GM21528 (cell line): ENCODE results near the gene PTPN6.

Experiments used
- ATAC-seq: cut with Tn5 transposase; IDR thresholded peaks from one replicate; pipeline ENCODE4 v1.9.1; 2021; ENCODE audit warnings: mild to moderate bottlenecking, moderate library complexity; ENCODE audit not compliant: unreplicated experiment, low FRiP score

The PTPN6 gene

DNA sequence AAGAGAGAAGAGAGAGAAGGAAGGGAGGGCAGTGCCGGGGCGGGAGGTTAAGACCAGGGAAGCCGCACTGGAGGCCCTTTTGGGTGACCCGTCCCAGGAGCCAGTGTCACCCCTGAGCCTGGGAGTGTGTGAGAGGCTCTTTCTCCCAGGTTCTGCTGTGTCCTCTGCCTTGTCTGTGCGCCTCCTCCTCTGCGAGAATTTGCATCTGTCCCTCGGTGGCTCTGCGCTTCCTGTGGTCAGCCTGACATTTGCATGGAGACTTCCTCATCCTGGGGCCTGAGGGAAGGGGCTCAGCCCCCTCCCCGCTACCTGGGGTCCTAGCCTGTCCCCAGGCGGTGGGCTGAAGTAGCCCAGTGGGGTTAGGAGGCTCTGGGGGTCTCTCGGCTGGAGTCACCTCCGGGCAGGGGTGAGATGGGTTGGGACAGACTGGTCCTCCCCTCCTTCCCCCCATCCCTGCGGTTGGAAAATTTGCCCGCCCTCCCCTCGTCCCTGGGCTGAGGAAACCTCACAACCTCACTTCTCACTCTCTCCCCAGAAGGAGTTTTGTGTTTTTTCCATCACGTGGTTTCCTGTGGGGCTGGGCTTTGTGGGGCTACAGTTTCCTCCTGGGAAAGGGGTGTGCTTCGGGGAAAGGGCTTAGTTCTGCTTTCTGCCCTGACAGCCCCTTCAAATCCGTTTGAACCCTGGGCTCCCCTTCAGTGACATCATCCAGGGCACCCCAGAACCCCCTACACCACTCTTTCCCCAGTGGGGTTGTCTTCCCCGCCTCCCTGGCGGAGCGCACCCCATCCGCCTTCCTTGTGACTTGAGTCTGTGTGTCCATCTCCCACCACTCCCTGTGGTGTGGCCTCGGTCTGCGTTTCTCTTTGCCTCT is 2.5 kb downstream of the PTPN6 start:
- peak; percentile 44 for ATAC-seq

DNA sequence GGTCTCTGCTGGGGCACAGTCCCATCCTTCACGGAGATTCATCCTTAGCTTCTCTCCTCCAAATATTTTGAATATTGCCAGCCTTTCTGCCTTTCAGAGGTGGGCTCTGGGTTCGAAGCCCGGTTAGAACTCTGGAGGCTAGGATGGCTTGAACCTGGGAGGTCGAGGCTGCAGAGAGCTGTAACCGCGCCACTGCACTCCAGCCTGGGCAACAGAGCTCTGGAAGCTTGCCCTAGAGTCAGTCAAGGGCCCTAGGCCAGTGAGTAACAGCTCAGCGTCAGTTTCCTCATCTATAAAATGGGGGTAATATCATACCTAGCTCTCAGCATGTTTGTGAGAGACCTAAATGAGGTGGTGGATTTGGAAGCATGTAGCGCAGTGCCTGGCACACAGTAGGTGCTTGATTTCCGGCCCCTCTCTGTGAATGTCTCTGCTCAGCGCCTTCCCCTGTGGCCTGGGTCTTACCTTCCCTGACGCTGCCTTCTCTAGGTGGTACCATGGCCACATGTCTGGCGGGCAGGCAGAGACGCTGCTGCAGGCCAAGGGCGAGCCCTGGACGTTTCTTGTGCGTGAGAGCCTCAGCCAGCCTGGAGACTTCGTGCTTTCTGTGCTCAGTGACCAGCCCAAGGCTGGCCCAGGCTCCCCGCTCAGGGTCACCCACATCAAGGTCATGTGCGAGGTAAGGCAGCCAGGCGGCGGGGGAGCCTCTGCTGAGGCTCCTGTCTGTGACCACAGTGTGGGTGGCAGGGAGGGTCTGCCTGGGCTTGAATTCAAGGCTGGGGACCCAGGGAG is 3.4 kb downstream of the PTPN6 start:
- no peak for ATAC-seq

DNA sequence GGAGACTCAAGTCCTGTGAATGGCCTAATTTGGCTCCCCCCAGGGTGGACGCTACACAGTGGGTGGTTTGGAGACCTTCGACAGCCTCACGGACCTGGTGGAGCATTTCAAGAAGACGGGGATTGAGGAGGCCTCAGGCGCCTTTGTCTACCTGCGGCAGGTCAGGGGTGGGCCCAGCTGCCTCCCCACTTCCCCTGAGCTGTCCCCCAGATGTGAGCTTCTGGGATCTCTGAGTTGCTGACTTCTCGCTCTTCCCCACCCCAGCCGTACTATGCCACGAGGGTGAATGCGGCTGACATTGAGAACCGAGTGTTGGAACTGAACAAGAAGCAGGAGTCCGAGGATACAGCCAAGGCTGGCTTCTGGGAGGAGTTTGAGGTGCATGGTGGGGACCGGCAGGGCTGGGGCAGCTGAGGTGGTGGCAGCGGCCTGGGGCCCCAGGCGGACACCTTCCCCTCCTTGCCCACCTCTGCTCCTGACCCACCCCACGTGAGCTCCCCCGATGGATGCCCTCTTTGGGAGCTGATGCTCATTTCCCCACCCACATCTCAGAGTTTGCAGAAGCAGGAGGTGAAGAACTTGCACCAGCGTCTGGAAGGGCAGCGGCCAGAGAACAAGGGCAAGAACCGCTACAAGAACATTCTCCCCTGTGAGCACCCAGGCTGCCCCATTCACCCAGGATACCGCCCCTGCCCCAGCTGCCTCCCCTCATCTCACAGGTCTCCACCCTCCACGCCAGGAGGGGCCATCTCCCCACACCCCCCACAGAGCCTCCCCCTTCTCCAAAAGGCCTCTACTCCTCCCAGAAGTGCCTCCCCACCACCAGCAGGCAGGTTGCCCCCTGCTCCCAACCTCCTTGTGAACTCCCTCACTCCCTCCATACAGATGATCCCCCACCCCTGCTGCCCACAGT is 4.2 kb downstream of the PTPN6 start:
- no peak for ATAC-seq

DNA sequence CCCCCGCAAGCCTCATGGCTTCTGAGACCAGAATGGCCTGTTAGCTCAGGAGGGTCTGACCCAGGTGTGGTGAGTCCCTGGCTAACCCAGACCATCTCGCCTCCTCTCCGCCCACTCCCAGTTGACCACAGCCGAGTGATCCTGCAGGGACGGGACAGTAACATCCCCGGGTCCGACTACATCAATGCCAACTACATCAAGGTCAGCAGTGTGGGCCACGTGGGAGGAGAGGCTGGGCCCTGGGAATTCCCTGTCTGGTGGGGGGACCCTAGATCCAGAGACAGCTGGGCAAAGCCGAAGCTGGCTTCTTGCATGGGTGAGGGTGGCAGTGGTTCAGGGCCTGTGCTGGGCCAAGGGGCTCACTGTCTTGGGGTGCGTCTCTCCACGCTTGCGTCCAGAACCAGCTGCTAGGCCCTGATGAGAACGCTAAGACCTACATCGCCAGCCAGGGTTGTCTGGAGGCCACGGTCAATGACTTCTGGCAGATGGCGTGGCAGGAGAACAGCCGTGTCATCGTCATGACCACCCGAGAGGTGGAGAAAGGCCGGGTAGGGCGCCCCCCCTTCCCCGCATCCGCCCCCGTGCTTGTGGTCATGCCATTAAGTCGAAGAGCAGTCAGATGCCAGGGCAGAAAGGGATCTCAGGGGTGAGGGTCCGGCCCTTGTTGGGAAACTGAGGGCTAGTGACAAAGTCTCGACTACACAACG is 5.0 kb downstream of the PTPN6 start:
- ATAC-seq = no peak

DNA sequence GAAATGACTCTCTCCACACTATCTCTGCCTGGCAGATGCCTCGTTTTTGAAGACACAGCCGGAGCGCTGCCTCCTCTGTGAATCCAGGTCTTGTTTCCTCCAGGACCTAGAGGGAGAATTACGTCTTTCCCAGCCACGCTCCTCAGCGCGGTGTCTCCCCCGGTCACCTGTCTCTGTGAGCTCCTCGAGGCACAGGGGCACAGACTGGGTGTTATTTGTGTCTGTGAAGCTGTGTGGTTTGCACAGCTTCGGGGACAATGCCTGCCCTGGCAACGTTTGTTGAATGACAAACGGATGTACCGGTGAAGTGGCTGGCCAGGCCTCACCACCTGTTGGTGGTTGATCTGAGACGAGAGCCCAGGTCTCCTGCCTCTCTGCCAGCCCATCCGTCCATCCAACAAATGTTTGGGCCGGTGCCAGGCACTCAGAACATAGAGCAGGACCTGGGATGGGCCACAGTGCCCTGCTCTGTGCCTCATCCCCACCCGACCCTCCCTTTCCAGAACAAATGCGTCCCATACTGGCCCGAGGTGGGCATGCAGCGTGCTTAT is 6.1 kb downstream of the PTPN6 start:
- no peak for ATAC-seq

DNA sequence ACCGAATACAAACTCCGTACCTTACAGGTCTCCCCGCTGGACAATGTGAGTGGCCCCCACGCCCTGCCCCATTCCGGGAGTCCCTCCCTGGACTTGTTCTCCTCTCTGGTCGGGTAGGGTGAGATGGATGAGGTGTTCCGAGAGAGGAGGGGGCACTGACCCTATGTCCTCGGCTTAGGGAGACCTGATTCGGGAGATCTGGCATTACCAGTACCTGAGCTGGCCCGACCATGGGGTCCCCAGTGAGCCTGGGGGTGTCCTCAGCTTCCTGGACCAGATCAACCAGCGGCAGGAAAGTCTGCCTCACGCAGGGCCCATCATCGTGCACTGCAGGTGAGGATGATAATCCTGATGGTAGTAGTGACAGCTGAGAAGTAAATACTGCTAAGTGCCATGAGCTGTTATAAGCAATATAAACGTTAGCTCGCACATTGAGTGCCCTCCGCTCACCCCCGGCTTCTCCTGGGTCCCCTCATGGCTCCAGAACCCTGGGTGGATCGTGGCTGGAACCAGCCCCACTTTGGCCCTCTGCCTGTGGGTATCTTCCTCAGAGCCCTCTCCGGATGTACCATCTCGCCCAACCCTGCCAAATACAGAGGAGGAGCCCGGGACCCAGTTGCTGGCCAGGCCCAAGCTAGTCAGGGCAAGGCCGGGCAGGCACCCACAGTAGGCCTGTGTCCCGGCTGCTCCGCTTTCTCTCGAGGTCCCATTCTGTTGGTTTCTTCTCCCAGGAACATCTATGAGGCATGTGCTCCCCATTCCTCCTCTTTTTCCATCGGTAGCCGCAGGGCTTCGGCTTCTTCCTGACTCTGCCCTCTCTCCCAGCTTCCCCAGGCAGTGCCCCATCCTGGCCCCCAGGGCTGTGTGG is 6.8 kb downstream of the PTPN6 start:
- no peak for ATAC-seq

DNA sequence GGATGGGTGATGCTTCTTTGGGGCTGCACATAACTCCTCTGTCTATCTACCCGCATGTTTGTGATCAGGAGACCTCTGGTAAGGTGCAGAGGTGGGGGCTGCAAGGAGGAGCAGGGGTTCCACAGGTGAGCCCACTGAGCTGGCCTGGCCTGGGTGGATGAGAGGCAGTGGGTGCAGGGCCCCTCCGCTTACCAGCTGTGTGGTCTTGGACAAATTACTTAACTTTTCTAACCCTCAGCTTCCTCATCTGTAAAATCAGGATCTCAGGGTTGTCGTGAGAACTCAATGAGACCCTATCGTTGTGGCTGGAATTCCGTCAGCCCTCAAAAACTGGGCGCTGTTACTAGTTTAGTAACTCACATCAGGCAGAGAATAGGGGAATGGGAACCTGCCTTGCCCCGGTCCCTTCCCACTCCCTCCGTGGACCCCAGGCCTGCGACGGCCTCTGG is 7.5 kb downstream of the PTPN6 start:
- no peak for ATAC-seq

DNA sequence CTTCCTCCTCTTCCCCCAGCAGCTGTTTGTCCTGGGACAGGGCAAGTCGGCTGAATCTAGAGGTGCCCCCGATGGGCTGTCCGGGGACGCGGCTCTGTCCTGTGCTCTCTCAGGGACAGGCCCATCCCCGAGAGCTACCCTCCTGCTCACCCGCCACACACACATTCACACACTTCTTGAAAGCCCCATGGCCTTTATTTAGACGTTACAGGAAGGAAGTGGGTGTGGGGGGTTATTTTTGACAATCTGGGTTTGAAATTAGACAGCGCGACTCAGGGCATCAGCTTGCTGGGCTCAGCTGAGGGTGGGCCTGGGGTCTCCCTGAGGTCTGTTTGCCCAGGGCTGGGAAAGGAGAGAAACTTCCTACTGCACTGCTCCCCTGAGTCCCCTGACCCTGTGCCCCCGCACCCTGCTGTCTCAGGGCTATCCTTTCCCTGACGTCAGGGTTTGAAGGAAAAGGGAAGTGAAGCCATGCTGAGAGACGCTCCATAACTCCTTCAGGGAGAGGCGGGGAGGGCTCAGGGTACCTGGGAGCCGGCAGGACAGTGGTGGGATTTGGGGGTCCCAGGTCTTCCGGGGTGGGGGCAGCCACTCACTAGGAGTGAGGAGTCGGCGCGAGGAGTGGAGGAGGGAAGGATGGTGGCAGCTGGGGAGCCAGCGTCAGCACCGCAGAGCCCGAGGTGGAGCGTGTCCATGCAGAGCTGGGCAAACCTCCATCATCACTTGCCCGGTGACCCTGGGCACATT is 8.1 kb downstream of the PTPN6 start:
- no peak for ATAC-seq

DNA sequence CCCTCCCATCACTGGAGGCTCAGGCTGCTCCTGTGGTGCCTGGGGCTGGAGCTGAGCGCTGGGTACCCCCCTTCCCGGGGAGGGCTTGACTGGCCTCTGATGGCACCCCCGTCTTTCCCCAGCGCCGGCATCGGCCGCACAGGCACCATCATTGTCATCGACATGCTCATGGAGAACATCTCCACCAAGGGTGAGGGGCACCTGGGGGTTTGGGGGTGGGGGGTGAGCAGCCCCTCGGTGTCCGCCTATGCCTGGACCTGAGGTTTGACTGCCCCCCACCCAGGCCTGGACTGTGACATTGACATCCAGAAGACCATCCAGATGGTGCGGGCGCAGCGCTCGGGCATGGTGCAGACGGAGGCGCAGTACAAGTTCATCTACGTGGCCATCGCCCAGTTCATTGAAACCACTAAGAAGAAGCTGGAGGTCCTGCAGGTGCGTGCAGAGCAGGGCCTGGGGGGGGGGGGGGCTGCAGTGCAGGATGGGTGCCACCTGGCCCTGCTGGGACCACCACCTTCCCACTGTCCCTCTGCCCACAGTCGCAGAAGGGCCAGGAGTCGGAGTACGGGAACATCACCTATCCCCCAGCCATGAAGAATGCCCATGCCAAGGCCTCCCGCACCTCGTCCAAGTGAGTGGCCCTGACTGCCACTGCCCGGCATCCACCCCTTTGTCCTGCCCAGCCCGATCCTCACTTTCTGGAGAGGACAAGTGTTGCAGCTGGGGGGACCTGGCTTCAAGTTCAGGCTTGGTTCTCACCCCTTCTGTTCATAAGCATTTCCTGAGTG is 8.8 kb downstream of the PTPN6 start:
- no peak for ATAC-seq

DNA sequence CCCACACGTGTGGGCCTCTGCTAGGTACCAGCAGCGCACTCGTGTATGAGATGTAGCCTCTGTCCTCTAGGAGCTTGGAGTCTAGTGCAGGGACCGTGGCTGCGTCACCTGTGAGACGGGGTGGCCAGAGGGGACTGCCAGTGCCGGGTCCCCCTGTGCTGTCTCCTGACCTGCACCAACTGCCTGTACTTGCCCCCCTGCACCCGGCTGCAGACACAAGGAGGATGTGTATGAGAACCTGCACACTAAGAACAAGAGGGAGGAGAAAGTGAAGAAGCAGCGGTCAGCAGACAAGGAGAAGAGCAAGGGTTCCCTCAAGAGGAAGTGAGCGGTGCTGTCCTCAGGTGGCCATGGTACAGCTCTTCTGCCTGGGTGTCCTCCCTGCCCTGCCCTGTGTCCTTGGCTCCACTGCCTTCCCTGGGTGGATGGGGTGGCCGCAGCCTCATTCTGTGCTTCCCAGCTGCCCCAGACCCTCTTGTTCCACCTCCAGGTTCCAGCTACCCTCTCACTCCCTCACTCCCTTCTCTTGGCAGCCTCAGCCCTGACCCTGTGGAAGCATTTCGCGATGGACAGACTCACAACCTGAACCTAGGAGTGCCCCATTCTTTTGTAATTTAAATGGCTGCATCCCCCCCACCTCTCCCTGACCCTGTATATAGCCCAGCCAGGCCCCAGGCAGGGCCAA is 9.6 kb downstream of the PTPN6 start:
- no peak for ATAC-seq

DNA sequence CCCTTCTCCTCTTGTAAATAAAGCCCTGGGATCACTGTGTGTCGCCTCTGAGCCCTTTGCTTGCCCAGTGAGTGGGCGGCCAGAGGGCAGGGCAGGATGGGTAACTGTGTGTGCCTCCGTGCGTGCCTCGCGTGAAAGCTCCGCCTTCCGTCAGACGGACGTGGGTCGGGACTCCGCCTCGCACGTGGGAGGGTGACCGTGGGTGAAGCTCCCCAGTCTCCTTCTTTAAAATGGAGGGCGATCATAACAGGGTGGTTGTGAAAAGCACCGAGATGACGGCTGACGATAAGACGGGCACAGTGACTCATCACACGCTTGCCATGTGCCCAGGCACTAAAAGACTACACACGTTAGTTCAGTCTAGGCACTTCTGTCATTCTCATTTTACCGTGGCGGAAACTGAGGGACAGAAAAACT is 10.1 kb downstream of the PTPN6 start:
- ATAC-seq = no peak

DNA sequence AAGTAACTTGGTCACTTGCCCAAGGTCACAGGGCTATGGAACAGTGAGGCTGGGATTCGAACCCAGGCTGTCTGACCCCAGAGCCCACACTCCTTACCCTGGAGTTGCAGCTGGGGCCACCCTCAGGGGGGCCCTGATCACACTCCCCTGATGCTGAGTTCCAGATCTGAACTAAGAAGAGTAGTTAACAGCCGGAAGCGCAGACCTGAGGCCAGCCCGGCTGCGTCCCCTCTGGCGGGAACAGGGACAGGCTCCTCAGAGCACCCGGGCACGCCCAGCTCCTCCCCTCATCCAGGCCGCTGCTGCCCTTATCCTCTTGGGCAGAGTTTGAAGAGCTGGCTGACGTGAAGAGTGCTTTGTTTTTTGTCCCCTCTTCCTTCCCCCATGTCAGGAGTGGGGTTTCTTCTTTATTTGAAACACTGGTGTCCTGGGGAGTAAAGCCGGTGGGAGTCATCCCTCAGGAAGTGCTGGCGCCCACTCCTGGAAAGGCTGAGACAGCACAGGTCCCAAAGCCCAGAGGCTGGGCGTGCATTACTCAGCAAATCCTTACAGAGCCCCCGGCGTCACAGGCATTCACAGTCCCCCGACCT is 10.6 kb downstream of the PTPN6 start:
- no peak for ATAC-seq

DNA sequence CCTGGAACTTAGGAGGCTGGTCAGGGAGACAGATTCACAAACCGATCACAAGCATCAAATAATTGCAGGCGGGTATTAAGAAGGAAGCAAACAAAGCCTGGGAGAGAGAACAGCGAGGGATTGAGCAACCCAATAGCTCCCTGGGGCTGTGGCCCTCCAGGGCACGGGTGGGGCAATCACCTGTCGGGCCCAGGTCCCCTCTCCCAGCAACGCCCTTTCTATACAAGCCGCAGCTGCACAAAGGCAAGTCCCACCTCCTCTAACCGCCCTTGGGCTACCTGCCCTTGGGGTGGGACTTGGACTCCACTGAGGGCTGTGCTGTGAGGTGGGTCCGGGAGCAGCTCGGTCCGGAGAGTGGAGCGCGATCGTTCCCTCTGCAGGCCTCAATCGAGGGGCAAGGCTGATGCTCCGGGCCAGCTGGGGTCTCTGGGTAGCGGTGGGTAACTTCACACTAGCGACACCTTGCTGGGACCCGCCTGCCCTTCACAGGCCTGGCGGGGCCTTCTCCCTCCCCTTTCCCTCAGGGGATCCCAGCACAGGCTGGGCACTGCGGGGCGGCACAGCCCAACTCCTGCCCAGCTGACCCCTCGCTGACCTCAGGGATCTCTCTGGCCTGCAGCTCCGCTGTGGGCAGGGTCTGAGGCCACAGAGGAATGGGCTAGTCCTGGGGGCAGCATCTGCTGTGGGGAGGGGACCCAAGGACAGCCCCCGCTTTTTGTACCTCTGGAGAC is 11.3 kb downstream of the PTPN6 start:
- no peak for ATAC-seq

DNA sequence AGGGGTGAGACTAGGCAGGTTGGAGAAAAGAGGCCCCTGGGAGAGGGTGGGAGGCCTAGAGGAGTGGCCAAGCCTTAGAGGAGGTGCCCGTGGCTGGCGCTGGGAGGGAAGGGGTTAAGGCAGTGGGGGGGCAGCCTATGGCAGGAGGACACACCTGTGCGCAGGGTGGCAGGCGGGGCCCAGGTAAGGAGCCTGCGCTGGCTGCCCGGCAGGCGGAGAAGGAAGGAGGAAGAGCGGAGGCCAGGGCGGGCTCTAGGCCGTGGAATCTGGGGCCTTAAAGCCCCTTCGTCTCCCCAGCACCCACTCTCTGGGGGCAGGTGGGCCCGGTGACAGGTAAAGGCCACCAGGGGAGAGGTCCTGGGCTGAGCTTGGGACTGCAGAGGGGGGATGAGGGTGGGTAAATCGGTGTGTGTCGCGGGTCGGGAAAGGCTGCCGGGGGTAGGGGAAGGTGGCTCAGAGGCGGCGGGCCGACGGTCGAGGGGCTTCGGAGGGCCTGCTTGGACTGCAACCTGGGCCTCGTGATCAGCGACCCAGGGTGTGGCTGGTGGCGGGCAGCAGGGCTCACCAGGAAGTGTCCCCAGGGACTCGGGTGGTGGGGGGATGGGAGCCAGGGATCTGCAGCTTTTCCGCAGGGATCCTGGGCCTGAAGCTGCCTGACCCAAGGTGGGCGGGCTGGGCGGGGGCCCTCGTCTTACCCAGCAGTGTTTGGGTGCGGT is 12.0 kb downstream of the PTPN6 start:
- no peak for ATAC-seq

DNA sequence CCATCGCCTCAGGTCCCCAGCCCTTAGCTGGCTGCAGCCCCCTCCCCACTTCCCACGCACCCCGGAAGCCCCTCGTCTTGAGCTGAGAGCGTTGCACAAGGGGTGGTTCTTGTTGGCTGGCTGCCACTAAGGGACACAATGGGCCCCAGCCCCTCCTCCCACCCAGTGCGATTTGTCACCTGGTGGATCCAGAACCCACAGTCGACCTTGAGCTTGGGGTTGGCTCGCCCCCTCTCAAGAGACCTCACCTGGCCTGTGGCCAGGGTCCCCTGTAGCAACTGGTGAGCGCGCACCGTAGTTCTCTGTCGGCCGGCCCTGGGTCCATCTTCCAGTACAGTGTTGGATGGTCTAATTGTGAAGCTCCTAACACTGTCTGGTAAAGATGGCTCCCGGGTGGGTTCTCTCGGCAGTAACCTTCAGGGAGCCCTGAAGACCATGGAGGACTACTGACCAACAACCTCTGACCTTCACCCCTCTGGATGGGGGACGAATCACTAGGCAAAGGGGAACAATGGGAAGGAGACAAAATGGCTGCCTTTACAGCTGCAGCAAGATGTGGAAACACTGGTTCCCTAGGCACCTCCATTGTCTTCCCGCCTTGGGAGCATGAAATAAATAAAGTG is 12.7 kb downstream of the PTPN6 start:
- no peak for ATAC-seq
